ENCODE data around the gene FMNL1.
A peak's percentile ranks its signal among the peaks of the same experiment; 100 is the strongest.

Gene FMNL1

DNA sequence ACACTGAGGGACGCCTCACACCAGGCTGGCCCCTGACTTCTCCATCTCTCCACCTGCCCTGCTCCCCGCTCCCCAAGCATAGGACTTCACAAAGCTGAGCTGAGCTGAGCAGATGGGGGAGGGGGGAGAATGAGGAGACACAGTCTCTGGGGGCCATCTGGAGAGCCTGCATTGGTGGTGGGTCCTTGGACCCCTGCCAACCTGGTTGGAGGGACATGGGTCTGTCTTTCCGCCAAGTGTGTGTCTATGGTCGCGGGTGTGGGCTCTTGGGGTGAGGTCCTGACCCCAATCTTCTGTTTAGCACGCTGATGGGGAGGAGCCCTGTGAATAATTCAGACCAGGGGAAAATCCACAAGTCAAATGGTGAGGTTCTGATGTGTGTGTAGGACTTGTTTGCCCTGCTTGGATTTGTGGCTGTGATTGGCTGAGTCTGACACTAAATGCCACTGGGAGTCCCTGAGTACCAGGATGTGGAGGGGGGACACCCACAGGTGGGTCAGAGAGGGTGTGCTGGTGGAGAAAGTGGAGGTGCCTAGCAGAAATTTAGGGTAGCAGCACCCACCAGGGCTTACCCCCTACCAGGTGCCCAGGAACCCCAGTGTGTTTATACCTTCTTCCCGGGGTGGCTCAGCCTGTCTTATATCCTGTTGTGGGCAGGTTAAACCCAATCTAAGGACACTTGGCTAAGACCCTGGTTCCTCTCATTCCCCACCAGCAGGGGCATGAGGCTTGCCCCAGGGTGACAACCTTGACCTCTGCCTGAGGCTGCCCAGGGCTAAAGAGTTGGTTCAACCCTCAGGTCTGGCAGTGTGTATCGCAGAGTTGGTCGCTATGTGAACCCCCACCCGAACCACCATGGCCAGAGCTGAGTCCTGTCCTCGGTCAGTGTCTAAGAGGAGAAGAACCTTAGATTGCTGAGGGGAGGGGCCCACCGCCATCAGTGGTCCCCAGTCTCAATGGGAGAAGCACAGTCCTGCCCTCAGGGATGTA is 2.1 kb downstream of the FMNL1 start:
- no peak for DNase-seq

GRCh38 chr17:45224671-45225050 is 3.0 kb downstream of the FMNL1 start:
- DNase-seq, result no peak

DNA sequence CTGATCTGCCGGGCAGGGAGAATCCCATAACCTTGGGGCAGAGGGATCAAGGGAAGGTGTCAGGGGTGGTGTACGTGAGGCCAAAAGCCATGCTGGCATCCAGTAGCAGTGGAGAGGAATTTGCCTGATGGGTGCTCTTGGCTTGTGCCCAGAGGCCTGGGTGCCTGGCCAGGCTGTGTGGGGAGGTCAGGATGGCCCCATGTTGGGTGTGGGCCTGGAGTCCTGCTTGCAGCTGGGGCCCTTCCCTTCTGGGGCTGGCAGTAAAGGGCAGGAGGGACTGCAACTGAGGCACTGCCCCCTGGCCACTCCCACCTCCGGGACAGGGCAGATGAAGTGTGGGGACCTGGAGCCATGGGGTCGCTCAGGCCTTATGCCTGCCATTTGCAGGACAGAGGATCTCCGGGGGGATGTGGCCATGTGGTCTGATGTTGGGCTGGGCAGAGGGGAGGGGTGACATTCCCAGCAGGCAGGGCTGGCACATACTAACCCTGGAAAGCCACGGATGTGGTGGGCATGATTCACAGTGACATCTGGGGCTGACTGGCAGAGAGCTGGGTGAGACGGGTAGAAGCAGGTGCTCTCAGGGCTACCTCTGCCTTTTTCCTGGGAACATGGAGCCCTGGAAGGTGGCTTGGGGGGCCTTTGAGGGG is 3.5 kb downstream of the FMNL1 start:
- no peak for DNase-seq

DNA sequence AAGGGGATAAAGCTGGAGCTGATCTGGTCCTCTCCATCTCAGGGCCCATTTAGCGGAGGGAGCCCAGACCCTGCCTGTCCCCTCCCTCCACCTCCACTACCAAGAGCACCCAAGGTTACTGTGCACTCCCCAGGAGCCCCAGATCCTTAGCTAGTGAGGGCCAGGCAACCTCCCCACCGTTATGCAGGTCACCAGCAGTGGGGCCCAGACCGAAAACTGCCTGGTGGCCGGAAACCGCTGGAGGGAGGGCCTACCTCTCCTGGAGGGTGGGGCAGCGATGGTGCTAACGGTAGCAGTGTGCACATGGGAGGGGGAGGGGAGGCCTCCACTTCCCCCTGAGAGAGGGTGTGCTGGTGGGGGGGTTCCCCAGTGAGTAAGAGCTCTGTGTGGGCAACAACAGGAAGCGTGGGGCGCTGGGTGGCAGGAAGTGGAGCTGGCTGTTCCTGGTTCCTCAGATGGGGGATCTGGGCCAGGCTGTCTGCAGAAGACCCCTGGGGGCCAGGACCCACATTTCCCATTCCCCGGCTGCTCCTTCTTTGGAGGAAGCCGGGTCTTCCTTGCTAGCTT is 4.4 kb downstream of the FMNL1 start:
- DNase-seq, result no peak

- no peak for DNase-seq
These were observed 4.9 kb downstream of the FMNL1 start for GRCh38 chr17:45226576-45226975.

GRCh38 chr17:45227101-45227925 is 5.6 kb downstream of the FMNL1 start:
- DNase-seq, result no peak

DNA sequence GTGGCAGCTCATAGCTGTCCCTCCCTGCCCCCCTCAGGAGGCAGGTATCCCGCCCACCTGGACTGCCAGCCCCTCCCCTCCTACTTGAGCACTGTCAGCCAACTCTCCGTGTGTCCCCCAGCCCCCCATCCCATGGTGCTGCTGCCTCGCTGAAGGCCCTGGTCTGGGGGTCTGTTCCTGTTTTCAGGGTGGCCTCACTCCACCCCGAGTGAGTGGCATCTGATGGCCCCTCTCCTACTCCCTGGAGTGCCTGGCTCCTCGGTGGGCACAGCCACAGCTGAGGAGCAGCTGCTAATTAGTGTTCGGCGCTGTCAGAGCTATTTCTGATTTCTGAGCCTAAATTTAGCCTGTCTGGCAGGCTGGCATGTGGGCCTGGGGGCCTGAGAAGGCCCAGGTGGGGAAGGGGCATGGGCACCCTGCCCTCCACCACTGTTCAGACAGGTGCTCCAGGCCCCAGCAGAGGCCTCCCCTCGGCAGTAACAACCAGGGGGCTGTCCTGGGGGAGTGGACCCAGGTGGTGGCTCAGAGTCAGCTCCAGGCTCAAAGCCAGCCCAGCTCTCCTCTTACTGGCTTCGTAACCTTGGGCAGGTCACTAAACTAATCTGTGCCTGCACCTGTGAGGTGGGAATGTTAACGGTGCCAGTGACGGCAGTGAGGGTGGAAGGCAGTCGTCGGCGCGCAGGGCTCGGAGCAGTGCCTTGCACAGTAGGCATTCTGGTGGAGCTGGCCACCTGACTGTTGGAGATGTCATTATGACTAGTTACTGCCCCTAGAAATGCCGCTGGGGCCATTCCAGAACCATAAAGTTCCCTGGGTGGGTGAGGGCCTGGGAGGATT is 6.5 kb downstream of the FMNL1 start:
- DNase-seq, result no peak

GRCh38 chr17:45228763-45229539 is 7.3 kb downstream of the FMNL1 start:
- no peak for DNase-seq

- no peak for DNase-seq
These were observed 8.2 kb downstream of the FMNL1 start for GRCh38 chr17:45229681-45230409.

GRCh38 chr17:45230410-45230786 is 8.7 kb downstream of the FMNL1 start:
- DNase-seq, result no peak

DNA sequence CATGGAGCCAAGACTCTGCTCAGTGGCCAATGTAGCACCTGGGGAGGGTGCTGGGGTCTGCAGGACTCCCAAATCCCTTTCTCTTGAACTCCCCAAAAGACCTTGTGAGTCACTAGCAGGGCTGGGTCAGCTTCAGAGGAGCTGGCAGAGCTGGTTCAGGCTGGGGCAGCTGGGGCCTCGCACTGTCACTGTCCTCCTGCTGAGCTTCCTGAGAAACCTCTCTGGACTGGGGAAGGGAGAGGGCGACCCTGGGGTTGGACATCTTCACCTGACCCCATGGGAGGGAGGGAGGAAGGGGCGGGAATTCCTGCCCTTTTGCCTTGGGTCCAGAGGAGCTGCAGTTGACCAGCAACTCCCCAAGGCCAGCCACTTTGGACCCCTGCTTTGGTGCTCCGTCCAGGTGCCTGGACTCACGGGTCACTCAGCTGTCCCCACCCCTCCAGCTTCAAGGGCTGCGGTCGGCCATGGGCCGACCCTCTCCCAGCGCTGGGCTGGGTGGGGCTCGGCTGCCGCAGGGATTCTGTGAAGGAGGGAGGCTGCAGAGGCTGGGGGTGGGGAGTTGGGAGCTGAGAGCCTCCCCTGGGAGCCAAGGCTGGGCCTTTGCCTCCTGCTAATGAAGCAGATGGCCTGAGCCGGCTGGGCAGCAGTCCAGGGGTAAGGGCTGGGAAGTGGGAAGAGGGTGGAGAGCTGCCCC is 9.2 kb downstream of the FMNL1 start:
- DNase-seq, result peak; percentile 45

DNA sequence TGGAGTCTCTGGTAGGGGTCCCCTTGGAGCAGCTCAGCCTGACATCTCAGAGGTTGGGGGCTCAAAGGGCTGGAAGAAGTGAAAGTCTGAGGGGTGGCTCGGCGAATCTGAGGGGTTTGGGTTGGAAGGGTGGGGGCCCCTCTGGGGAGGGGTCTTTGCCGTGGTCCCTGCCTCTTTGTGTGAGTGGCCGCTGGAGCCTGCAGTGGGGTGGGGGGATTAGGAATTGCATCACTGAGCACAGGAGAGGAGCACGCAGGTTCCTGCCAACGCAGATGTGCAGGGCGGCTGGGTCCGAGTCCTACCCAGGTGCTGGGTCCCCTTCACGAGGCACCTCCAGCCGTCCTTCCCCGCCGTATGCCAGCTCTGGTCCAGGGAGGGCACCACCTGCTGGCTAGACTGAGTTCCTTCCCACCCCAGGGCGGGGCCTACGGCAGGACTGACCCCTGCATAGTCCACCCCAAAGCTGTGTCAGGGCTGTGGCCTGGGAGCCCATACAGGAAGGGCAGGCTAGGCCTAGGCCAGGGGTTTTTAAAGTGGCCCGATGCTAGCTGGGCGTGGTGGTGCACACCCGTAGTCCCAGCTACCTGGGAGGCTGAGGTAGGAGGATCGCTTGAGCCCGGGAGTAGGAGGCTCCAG is 9.9 kb downstream of the FMNL1 start:
- DNase-seq, result peak; percentile 21

DNA sequence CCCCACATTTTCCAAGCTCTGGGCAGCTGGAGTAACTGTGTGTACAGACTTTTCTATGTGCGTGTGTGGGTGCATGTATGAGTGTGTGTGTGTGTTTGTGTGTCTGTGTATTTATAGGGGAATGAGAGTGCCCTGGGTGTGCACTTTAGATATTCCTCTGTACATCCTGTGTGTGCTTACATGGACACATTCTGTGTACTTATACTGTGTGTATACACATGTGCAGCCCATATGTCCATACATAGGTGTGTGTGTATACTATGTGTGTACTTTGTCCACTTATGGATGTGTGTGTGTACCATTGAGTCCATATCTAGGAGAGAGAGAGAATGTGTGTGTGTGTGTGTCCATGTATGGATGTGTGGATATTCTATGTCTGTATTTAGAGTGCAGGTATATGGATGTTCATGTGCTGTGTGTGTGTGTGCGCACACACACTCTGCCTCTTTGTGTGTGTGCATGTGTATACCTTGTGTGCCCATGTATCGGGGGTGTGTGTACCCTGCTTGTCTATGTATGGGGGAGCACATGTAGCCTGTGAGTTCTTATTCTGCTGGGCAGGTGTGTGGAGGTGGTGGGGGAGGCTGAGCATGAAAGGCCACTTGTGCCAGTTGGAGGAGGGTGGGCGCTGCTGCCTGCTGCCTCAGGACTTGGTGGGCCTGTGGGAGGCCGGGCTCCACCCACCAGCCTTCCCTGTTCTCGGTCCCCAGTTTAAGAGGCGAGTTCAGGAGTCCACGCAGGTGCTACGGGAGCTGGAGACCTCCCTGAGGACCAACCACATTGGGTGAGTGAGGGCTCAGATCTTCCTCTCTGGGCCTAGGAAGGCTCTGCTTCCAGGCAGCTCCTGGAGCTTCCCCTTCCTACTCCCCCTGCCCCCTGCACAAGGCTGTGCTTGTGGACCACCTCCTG is 11.1 kb downstream of the FMNL1 start:
- DNase-seq, result no peak

DNA sequence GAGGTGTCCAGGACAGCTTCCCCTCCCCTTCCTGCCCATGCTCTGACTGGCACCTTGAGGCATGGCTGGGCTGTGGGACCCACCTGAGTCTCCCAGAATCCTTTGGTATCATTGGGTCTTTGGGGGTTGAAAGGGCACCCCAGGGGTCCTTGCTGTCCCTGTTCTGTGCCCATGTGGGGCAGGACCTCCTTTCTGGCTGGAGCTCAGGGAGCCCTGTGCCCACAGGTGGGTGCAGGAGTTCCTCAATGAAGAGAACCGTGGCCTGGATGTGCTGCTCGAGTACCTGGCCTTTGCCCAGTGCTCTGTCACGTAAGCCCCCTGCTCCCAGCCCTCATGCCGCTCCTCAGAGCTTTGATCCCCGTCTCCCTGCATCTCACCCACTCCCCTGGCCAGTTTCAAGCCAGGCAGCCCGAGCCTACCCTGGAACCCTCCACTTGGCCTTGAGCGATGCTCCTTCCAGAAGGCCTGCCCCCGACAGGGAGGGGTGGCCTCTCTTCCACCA is 11.8 kb downstream of the FMNL1 start:
- no peak for DNase-seq

- DNase-seq, result no peak
These were observed 13.1 kb downstream of the FMNL1 start for GRCh38 chr17:45234641-45235415.

DNA sequence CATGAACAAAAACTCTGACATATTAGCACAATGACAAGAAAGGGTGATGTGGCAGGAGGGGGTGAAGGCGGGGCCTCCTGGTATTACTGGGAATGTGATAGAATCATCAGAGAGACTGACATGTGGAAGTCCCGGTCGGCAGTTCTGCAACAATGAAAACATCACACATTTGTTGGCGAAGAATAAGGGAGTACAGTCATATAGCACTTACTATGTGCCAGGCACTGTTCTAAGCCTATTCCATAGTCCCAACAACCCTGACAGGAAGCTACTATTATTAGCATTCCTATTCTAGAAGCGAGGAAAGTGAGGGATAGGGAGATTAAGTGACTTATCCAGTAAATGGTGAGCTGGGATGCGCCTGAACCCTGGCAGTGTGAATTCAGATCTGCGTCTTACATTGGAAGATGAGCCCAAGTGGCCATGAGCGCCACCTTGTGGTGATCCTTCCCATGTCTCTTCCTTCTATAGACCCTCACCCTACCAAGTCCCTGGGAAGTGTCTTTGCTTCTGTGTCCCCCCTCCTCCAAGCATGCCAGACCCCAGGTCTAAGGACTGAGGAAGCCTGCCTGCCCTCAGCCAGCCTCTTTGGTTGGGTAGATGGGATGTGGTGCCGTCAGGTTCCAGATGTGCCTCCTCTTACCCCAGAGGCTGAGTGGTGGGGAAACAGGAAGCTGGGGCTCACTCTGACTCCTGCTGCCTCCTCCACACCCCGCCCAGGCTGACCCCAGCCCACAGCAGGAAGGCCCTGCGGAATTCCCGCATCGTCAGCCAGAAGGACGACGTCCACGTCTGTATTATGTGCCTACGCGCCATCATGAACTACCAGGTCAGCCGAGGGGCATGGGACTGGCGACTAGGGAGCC is 14.0 kb downstream of the FMNL1 start:
- no peak for DNase-seq

All from DMS79 (cell line).